ENCODE data around the gene PCDHB13.
"Not testable (repeated sequence)": the region's sequence is repeated elsewhere in the genome, so short reads cannot be mapped to it uniquely, and the experiment has no call there.

Gene PCDHB13

DNA sequence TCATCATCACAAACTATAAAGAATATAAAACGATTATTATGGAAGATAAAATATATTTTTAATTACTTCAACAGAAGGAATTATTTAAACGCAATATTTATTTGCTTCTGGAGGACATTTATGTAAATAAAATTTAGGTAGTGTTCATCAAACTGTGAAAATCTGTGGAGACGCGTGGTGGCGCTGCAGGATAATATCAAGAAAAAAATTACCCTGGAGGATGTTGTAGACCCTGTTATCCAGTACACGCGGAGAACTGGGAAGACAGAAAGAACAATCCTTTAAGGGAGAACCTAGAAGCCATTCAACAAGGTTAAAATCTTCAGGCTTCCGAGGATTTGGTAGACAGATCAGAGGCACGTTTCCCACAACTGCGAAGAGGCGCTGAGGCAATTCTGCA is 5.2 kb upstream of the PCDHB13 start, which contains the start of gene PCDHB12:
TSS of gene PCDHB12 (plus strand) at position 242 of the 400 bp plus-strand sequence. CDS start 189 bp downstream, outside the sequence.
- DNase-seq, result no peak

DNA sequence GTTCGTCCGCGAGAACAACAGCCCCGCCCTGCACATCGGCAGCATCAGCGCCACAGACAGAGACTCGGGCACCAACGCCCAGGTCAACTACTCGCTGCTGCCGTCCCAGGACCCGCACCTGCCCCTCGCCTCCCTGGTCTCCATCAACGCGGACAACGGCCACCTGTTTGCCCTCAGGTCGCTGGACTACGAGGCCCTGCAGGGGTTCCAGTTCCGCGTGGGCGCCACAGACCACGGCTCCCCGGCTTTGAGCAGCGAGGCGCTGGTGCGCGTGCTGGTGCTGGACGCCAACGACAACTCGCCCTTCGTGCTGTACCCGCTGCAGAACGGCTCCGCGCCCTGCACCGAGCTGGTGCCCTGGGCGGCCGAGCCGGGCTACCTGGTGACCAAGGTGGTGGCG is 3.4 kb upstream of the PCDHB13 start:
- not testable (repeated sequence) for DNase-seq

DNA sequence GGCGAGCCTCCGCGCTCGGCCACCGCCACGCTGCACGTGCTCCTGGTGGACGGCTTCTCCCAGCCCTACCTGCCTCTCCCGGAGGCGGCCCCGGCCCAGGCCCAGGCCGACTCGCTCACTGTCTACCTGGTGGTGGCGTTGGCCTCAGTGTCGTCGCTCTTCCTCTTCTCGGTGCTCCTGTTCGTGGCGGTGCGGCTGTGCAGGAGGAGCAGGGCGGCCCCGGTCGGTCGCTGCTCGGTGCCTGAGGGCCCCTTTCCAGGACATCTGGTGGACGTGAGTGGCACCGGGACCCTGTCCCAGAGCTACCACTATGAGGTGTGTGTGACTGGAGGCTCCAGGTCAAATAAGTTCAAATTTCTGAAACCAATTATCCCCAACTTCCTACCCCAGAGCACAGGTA is 2.9 kb upstream of the PCDHB13 start:
- DNase-seq, result not testable (repeated sequence)

DNA sequence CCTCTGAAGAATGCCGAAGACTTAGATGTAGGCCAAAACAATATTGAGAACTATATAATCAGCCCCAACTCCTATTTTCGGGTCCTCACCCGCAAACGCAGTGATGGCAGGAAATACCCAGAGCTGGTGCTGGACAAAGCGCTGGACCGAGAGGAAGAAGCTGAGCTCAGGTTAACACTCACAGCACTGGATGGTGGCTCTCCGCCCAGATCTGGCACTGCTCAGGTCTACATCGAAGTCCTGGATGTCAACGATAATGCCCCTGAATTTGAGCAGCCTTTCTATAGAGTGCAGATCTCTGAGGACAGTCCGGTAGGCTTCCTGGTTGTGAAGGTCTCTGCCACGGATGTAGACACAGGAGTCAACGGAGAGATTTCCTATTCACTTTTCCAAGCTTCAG is 864 bp downstream of the PCDHB13 start:
- not testable (repeated sequence) for DNase-seq

DNA sequence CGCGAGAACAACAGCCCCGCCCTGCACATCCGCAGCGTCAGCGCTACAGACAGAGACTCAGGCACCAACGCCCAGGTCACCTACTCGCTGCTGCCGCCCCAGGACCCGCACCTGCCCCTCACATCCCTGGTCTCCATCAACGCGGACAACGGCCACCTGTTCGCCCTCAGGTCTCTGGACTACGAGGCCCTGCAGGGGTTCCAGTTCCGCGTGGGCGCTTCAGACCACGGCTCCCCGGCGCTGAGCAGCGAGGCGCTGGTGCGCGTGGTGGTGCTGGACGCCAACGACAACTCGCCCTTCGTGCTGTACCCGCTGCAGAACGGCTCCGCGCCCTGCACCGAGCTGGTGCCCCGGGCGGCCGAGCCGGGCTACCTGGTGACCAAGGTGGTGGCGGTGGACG is 1.8 kb downstream of the PCDHB13 start:
- DNase-seq, result not testable (repeated sequence)

DNA sequence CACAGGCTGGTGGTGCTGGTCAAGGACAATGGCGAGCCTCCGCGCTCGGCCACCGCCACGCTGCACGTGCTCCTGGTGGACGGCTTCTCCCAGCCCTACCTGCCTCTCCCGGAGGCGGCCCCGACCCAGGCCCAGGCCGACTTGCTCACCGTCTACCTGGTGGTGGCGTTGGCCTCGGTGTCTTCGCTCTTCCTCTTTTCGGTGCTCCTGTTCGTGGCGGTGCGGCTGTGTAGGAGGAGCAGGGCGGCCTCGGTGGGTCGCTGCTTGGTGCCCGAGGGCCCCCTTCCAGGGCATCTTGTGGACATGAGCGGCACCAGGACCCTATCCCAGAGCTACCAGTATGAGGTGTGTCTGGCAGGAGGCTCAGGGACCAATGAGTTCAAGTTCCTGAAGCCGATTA is 2.3 kb downstream of the PCDHB13 start:
- not testable (repeated sequence) for DNase-seq

DNA sequence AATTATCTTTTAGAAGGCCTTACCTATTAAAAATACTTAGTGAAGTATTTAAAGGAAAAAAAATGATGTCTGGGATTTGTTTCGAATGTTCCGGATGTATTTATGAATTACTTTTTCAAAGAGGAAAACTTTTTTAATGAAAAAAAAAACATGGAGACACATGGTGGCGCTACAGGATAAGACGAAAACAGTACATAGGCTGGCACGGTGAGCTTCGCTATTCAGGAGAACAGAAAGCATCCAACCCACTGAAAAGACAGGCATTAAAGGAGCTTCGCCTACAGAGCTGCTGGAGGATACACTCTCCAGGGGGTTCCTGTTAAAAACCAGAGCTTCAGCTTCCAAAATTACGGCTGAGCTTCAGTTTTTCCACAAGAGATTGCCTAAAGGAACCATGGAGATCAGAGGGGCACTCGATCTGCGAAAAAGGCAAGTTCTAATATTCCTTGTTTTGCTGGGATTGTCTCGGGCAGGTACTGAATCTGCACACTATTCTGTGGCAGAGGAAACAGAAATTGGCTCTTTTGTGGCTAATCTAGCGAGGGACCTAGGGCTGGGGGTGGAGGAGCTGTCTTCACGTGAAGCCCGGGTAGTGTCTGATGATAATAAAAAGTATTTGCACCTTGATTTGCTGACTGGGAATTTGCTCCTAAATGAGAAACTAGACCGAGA is 9.5 kb downstream of the PCDHB13 start, which contains the start of gene PCDHB14:
TSS of gene PCDHB14 (plus strand) at position 232 of the 672 bp plus-strand sequence. CDS start at position 395, 163 bp downstream.
- no peak for DNase-seq

DNA sequence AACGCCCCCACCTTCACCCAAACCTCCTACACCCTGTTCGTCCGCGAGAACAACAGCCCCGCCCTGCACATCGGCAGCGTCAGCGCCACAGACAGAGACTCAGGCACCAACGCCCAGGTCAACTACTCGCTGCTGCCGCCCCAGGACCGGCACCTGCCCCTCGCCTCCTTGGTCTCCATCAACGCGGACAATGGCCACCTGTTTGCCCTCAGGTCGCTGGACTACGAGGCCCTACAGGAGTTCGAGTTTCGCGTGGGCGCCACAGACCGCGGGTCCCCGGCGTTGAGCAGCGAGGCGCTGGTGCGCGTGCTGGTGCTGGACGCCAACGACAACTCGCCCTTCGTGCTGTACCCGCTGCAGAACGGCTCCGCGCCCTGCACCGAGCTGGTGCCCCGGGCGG is 11.1 kb downstream of the PCDHB13 start:
- DNase-seq, result not testable (repeated sequence)

DNA sequence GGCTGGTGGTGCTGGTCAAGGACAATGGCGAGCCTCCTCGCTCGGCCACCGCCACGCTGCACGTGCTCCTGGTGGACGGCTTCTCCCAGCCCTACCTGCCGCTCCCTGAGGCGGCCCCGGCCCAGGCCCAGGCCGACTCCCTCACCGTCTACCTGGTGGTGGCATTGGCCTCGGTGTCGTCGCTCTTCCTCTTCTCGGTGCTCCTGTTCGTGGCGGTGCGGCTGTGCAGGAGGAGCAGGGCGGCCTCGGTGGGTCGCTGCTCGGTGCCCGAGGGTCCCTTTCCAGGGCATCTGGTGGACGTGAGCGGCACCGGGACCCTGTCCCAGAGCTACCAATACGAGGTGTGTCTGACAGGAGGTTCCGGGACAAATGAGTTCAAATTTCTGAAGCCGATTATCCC is 11.7 kb downstream of the PCDHB13 start:
- DNase-seq, result not testable (repeated sequence)

DNA sequence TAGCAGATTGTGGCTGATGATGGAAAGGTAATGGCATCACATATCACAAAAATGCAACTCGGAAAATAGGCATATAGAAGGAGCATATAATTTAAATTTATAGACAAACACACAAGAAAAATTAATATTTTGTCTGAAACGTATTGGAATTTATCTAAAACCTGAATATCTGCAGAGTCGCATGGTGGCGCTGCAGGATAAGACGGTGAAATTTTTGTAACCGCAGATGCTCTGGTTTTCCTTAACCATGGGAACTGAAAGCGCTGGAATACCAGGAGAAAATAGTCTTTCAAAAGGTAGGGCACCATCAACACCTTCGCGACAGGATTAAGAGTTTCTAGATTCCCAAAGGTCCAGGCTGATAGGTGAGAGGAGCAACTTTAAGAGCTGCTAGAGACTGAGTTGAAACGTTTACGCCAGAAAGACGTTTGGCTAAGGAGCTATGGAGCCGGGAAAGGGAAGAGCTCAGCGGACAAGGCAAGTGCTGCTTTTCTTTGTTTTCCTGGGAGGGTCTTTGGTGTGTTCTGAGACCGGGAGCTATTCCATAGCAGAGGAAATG is 20.5 kb downstream of the PCDHB13 start:
- no peak for DNase-seq

DNA sequence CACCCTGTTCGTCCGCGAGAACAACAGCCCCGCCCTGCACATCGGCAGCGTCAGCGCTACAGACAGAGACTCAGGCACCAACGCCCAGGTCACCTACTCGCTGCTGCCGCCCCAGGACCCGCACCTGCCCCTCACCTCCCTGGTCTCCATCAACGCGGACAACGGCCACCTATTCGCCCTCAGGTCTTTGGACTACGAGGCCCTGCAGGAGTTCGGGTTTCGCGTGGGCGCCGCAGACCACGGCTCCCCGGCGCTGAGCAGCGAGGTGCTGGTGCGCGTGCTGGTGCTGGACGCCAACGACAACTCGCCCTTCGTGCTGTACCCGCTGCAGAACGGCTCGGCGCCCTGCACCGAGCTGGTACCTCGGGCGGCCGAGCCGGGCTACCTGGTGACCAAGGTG is 22.2 kb downstream of the PCDHB13 start:
- not testable (repeated sequence) for DNase-seq

DNA sequence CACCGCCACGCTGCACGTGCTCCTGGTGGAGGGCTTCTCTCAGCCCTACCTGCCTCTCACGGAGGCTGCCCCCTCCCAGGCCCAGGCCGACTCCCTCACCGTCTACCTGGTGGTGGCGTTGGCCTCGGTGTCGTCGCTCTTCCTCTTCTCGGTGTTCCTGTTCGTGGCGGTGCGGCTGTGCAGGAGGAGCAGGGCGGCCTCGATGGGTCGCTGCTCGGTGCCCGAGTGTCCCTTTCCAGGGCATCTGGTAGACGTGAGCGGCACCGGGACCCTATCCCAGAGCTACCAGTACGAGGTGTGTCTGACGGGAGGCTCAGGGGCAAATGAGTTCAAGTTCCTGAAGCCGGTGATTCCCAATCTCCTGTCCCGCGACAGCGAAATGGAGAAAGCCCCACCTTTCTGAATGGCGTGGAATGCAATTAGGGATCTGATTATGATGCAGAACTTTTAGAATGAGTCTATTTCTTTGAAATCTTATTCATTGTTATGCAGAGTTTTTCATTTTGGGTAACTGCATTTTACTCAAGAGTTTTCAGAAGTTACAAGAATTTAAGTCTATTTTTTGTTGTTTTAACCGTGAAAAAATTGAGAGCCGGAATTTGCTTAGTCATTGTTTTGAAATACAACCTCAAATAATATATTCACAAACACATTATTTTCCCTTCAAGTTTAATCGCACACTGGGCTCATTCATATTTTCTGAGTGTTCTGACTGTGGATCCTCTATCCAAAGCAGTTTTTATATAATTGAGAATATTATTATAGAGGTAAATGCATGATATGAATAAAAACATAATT is 23.0 kb downstream of the PCDHB13 start:
- DNase-seq, result no peak

DNA sequence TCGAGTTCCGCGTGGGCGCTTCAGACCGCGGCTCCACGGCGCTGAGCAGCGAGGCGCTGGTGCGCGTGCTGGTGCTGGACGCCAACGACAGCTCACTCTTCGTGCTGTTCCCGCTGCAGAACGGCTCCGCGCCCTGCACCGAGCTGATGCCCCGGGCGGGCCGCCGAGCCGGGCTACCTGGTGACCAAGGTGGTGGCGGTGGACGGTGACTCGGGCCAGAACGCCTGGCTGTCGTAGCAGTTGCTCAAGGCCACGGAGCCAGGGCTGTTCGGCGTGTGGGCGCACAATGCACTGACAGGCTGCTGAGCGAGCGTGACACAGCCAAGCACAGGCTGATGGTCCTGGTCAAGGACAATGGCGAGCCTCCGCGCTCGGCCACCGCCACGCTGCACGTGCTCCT is 27.8 kb downstream of the PCDHB13 start:
- DNase-seq, result no peak

DNA sequence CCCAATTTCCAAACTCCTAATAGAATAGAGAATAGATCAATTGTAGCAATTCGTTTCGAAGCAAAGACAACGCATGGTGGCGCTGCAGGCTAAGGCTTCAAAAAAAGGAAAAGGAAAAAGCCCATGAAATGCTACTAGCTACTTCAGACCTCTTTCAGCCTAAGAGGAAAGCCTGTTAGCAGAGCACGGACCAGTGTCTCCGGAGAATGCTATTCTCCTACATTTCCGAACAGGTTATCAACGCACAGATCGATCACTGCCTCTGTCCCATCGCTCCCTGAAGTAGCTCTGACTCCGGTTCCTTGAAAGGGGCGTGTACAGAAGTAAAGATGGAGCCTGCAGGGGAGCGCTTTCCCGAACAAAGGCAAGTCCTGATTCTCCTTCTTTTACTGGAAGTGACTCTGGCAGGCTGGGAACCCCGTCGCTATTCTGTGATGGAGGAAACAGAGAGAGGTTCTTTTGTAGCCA is 31.6 kb downstream of the PCDHB13 start, which contains the start of gene PCDHB15:
TSS of gene PCDHB15 (plus strand) at position 146 of the 468 bp plus-strand sequence. CDS start at position 330, 184 bp downstream.
- DNase-seq, result no peak

DNA sequence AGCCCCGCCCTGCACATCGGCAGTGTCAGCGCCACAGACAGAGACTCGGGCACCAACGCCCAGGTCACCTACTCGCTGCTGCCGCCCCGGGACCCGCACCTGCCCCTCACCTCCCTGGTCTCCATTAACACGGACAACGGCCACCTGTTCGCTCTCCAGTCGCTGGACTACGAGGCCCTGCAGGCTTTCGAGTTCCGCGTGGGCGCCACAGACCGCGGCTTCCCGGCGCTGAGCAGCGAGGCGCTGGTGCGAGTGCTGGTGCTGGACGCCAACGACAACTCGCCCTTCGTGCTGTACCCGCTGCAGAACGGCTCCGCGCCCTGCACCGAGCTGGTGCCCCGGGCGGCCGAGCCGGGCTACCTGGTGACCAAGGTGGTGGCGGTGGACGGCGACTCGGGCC is 33.3 kb downstream of the PCDHB13 start:
- not testable (repeated sequence) for DNase-seq

DNA sequence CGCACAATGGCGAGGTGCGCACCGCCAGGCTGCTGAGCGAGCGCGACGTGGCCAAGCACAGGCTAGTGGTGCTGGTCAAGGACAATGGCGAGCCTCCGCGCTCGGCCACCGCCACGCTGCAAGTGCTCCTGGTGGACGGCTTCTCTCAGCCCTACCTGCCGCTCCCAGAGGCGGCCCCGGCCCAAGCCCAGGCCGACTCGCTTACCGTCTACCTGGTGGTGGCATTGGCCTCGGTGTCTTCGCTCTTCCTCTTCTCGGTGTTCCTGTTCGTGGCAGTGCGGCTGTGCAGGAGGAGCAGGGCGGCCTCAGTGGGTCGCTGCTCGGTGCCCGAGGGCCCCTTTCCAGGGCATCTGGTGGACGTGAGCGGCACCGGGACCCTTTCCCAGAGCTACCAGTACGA is 33.7 kb downstream of the PCDHB13 start:
- not testable (repeated sequence) for DNase-seq

DNA sequence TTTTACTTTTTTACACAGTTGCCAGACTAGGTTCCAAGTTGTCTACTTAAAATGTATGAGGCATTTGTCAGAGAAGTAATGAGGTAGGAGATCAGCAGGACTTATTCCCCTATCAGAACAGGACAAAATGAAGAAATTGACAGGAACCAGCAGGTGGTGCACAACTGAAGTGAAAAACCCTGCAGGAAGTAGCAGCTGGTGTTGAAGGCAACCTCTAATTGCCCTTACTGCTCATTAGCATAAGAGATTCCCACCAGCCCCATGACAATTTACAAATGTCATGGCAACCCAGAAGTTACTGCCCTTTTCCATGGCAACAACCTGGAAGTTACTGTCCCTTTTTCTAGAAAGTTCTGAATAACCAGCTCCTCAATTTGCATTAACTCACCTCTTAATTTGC is 36.9 kb downstream of the PCDHB13 start:
- no peak for DNase-seq

DNA sequence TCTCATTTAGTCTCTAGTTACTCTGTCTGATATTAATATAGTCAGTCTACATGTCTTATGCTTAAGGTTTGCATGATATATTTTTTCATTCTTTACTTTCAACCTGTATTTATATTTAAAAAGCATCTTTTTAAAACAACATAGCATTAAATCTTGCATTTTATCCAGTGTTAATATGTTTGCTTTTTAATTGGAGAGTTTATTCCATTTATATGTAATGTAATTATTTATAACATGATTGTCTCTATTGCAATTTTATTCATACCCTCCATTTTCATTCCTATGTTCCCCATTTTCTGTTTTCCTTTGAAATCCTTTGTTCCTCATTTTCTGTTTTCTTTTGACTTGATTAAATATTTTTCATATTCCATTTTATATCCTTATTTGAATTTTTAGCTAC is 44.7 kb downstream of the PCDHB13 start:
- DNase-seq, result no peak

DNA sequence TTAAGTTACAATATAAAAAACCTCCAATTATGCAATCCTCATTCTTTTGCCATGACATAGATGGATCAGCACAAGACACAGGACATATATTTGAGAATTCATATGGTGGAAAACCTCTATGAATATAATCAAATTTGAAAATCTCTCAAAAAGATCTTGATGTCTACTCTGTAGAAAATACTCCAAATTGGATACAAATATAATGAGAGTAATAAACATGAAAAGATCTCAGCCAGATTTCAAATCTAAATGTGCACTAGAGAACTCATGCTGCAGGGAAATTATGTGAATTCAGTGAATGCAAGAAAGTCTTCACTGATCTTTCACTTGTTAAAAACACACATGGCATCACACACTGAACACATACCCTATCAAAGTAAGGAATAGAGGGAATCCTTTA is 45.2 kb downstream of the PCDHB13 start:
- DNase-seq, result no peak

DNA sequence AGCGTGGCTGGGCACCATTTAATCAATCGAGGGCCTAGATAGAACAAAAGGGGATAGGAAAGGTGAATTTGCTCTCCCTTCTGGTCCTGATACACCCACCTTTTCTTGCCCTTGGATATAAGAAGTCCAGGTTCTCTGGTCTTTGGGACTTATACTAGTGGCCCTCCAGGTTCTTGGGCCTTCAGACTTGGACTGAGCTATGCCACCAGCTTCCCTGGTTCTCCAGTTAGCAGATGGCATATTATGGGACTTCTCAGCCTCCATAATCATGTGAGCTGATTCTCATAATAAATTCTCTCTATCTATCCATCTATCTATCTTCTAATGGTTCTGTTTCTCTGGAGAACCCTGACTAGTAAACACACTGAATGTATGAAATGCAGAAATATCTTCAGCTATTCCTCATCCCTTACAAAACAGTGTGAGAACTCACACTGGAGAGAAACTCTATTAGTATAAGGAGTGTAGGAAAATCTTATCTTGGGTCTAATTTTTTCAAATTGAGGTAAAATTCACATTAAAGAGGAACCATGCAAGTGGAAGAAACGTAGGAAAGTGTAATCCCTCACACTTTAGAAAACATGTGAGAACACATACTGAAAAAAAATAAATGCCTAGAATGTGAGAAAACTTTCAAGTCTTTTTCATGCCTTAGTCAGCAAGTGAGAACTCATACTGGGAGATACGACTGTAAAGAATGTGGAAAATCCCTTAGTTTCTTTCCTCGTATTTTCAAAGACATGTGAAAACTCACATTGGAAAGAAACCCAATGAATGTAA is 46.9 kb downstream of the PCDHB13 start:
- no peak for DNase-seq

DNA sequence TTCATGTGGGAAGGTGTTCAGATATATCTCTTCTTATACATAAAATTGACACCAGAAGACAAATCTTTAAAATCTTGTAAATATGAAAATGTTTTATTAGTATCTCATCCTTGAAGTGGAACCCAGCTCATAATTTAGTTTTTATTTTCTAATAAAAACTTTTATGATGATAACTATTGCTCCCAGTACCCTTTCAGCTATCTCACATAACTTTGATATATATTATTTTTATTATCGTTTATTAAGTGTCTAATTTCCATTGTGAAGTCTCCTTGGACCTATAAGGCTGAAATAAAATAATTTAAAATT is 47.5 kb downstream of the PCDHB13 start:
- no peak for DNase-seq

Data from activated CD4-positive, CD25-positive, alpha-beta regulatory T cell treated with anti-CD3 and anti-CD28 coated beads, Interleukin-2, amount 50 U/mL, for 72 hours (primary cell).